Activated CD8-positive, alpha-beta memory T cell treated with anti-CD3 and anti-CD28 coated beads for 1 hour (primary cell): ENCODE data around the gene EIF4E1B.
A peak's percentile ranks its signal among the peaks of the same experiment; 100 is the strongest.

ENCODE experiments used
- DNase-seq, 2 donors: peaks; one replicate each; pipeline ENCODE4 v3.0.0-alpha.2; 2020; ENCODE audit warnings: low read depth in 1 of 2; ENCODE audit errors: extremely low read depth in 1 of 2

EIF4E1B gene

DNA sequence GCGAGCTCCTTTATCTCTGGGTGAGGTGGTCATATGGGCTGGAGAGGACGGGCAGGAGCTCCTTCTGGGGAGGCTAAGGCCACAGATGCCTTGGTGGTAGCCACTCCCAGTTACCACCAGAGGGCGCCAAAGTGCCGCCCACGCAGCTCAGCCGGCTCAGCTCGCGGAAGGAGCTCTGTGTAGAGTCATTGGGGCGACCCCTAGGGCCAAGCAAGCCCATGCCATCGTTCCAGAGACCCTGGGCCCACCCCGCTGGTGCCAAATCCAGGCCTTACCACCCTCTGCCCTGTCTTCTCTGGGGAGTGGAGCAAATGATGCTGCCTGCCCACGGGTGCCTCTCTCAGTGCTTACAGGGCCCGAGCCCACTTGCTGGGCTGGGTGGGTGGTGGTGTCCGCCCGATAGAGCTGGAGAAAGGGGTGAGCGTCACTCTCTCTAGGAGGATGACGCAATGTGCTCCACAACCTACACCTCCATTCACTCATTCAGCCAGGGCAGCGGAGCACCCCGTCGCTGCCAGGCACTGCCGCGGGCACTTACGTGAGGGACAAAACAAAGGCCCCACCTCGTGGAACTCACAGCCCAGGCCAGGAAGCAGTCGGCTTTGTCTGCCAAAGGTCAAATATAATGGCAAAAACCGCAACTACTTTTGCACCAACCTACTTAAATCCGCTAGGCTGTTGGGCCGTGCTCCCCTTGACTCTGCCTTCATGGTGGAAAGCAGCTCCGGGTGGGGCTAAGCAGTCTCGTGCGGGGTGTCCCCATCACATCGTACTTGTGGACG lies 30.6 kb downstream of the EIF4E1B start:
- DNase-seq = peak; percentile 48 to 67

- DNase-seq = no peak
Observed at GRCh38 chr5:176661676-176662075, 31.2 kb downstream of the EIF4E1B start.

GRCh38 chr5:176662371-176663333 lies 32.2 kb downstream of the EIF4E1B start:
- no peak for DNase-seq

GRCh38 chr5:176663566-176663965 lies 33.1 kb downstream of the EIF4E1B start:
- no peak for DNase-seq

DNA sequence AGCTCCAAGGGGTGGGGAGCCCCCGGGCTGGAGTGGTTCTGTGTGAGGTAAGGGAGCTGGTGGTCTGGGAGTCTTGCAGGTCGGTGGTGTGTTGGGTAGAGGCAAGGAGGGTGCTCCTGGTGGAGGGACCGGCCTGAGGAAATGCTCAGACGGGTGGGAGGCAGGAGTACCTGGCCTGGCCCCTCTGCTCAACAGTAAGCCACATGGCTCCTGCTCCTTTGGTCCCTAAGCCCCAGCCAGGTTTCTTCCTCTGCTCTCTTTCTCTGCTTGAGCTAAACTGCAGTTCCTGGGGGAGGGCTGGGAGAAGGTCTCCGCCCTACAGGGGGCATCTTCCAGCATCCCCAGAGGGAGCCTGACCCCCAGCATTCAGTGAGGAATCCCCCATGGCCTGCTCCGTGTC lies 34.0 kb downstream of the EIF4E1B start:
- no peak for DNase-seq

- no peak for DNase-seq
Observed at GRCh38 chr5:176664886-176665285, 34.4 kb downstream of the EIF4E1B start.

DNA sequence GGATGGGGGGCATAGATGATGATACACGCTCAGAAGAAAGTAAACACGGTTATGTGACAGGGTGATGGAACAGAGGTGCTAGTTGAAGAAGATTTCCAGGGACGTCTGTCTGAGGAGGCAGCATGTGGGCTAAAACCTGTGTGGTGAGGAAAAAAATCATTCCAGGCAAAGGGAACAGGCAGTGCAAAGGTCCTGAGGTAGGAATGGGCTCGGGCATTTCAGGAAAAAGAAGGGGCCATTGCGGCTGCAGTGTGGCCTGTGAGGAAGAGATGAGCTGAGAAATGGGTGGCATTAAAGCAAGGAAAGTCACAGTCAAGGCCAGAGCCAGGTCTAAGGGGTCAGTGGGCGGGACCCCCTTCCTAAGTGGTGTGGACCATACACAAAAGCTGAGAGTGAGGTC lies 35.0 kb downstream of the EIF4E1B start:
- DNase-seq = no peak

- DNase-seq = no peak
Observed at GRCh38 chr5:176667637-176668036, 37.2 kb downstream of the EIF4E1B start.

DNA sequence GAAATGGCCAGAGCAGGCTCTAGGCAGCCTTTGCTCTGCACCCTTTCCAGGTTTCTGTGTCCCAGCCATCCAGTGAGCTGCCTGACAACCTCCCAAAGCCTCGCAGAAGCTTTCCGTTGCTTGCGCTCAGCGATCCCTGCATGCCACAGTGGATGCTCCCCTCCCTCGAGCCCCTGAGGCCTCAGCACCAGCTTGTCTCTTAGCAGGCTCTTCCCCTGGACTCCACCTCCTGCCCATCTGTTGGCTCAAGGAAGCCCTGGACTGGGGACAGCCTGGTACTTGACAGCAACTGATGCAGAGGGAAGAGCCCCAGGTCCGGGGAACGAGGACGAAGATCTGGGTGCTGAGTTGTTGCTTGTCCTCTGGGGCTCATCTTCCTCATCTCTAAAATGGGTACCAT lies 40.0 kb downstream of the EIF4E1B start:
- DNase-seq = no peak

GRCh38 chr5:176671399-176671798 lies 40.9 kb downstream of the EIF4E1B start:
- no peak for DNase-seq

GRCh38 chr5:176671890-176672747 lies 41.6 kb downstream of the EIF4E1B start:
- DNase-seq = no peak

DNA sequence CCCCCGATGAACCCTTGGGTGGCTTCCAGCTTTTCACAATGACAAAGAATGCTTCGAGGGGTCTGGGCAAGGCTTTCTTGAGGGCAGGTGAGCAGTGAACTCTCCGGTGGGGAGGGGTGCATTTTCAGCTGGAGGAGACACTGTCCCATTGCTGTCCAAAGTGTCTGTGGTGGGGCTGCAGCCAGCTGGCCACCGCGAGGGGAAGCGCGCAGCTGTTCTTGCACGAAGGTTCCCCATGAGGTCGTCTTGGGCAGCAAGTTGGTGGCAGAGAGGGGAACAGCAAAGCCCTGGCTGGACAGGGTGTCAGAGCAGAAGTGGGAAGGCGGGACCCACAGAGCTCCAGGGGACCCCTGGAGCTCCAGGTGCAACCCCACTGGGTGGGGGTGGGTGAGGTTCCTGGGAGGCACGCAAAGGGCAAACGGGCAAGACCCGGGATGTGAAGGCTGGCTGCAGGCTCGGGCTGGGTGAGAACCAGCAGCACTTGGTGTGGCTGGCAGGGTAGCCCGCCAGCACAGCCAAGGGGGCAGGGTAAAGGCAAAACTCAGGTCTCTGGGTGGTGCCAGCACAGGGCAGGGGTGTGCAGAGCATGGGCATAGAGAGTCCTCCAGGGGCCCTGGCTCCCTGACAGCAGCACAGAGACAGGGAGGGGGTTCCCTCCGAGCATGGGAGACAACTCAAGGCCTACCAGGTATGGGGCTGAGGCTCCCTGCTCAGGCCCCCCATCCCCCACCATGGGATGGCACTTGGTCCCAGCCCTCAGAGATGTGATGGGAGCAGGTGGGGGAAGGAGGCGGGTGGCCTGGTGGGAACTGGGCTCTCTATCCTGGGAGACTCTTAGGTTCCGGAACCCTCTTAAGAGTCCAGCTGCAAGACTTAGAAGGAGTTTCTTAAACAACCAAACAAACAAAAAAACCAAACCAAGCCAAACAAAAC lies 43.4 kb downstream of the EIF4E1B start:
- DNase-seq = no peak

GRCh38 chr5:176674799-176675198 lies 44.3 kb downstream of the EIF4E1B start:
- no peak for DNase-seq

DNA sequence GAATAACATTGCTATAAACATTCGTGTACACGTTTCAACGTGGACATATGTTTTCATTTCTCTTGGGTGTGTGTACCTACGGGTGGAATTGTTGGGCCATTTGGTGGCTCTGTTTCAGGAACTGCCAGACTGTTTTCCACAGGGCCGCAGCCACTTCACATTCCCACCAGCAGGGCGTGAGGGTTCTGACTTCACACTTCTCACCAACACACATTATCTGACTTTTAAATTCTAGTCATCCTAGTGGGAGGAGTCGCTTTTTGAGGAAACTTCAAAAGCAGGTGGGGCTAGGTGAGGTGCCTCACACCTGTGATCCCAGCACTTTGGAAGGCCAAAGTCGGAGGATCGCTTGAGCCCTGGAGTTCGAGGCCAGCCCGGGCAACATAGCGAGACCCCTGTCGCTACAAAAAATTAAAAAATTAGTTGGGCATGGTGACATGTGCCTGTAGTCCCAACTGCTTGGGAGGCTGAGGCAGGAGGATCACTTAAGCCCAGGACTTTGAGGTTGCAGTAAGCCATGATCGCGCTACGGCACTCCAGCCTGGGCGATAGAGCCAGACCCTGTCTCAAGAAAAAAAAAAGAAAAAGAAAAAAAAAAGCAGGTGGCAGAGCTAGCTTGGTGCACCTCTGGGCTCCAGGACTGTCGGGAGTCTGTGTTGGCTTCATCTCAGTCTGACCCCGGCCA lies 45.3 kb downstream of the EIF4E1B start:
- DNase-seq = no peak

- no peak for DNase-seq
Observed at GRCh38 chr5:176676361-176676824, 45.9 kb downstream of the EIF4E1B start.

GRCh38 chr5:176677209-176677939 lies 46.9 kb downstream of the EIF4E1B start:
- DNase-seq = no peak

DNA sequence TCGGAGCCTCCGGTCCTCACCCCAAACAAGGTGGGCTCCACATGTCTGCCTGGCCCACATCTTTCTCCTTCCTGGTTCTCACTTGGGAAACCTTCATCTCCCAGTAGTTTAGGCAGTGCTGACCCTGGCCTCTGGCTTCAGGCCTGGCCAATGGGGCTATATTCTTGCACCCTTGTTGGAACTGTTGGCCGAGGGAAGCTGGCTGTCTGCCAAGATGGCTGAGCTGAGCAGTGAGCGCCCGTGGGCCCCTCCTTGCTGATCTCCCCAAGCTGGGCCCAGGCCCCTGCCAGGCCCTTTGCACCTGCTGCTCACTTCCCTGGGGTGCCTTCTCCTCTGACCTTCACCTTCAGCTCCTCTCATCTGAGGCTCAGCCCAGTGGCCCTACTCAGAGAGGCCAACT lies 48.1 kb downstream of the EIF4E1B start:
- DNase-seq = no peak
